GM12878 (cell line): ENCODE measurements around the gene RFX1. TPM values are rescaled to one million over a fixed set of nuclear protein-coding genes. Genes with fewer than 3 reads are reported as not detected.
"Not testable (repeated sequence)": the region's sequence is repeated elsewhere in the genome, so short reads cannot be mapped to it uniquely, and the experiment has no call there.

Experiments used
- ATAC-seq: fragments of 200-7000 bp; cut with Tn5 transposase; 3 replicates; pipeline ENCODE4 v1.9.1; 2020; ENCODE audit warnings: mild to moderate bottlenecking, moderate library complexity
- BruUV-seq: library from RNA; stranded (reverse); fragments of 400-500 nt; replicated peaks from 2 replicates; lab custom pipeline; 2021; lab: Mats Ljungman, UMichigan
- CTCF ChIA-PET: fragments of 300-600 bp; sonication (Branson Sonifier 250); formaldehyde crosslinking; extraction: SDS; loops from one replicate; lab custom pipeline; 2021; ENCODE audit warnings: inconsistent platforms; lab: Yijun Ruan, JAX
- POLR2A ChIA-PET: fragments of 350-600 bp; formaldehyde crosslinking; extraction: SDS; loops from one replicate; lab custom pipeline; 2021; ENCODE audit warnings: inconsistent platforms; lab: Charles Lee
- RAD21 ChIA-PET: fragments of 300-600 bp; sonication (Branson Sonifier 250); formaldehyde crosslinking; loops from one replicate; lab custom pipeline; 2023; ENCODE audit warnings: antibody characterized with exemption; ENCODE audit not compliant: unreplicated experiment; lab: Charles Lee
- SMC1A ChIA-PET: fragments of 300-600 bp; sonication (Branson Sonifier 250); formaldehyde crosslinking; loops from one replicate; lab custom pipeline; 2023; ENCODE audit not compliant: unreplicated experiment, uncharacterized antibody; lab: Charles Lee
- DNase-seq: peaks from one replicate; pipeline ENCODE4 v3.0.0-alpha.2; 2011; ENCODE audit warnings: low read depth, low spot score
- FAIRE-seq: peaks from 3 replicates; lab custom pipeline; 2011; peaks lifted over from hg19 to GRCh38; lab: Jason Lieb, UNC
- H2AFZ ChIP-seq: 2 replicates; pipeline ENCODE4 v1.6.0; 2011; ENCODE audit warnings: low read depth, low read length, control low read depth; ENCODE audit not compliant: control insufficient read depth
- H3K27ac ChIP-seq: 2 replicates; pipeline ENCODE4 v1.5.1; 2011; ENCODE audit warnings: control low read depth; ENCODE audit not compliant: control insufficient read depth, insufficient read depth
- H3K27me3 ChIP-seq, 2 experiments: replicated peaks in 1 of 2; 2 replicates each; pipeline versions ENCODE4 v1.6.0 to v1.6.1; 2011; ENCODE audit warnings: low read length in 1 of 2; ENCODE audit not compliant: control insufficient read depth in 2 of 2, insufficient read depth in 2 of 2
- H3K36me3 ChIP-seq, 2 experiments: 2 replicates each; pipeline ENCODE4 v1.5.1; 2011; ENCODE audit warnings: low read length in 1 of 2; ENCODE audit not compliant: control insufficient read depth in 2 of 2, insufficient read depth in 2 of 2
- H3K4me1 ChIP-seq: 2 replicates; pipeline ENCODE4 v1.6.1; 2011; ENCODE audit warnings: mild to moderate bottlenecking, low read length, moderate library complexity, mixed read lengths; ENCODE audit not compliant: control insufficient read depth, insufficient read depth
- H3K4me2 ChIP-seq: 2 replicates; pipeline ENCODE4 v1.6.0; 2011; ENCODE audit warnings: control low read depth; ENCODE audit not compliant: control insufficient read depth, insufficient read depth
- H3K4me3 ChIP-seq: fragments of 200-600 bp; sonication (generic); 2 replicates; pipeline ENCODE4 v1.5.1; 2016
- H3K79me2 ChIP-seq: 2 replicates; pipeline ENCODE4 v1.6.0; 2011; ENCODE audit warnings: low read length; ENCODE audit not compliant: control insufficient read depth, insufficient read depth
- H3K9ac ChIP-seq: 2 replicates; pipeline ENCODE4 v1.8.0; 2011; ENCODE audit warnings: low read length, control low read depth, mixed read lengths; ENCODE audit not compliant: control insufficient read depth, insufficient read depth
- H3K9me3 ChIP-seq: replicated peaks from 3 replicates; pipeline ENCODE4 v1.5.1; 2011; ENCODE audit warnings: mild to moderate bottlenecking, low read length; ENCODE audit not compliant: control insufficient read depth, insufficient read depth
- H4K20me1 ChIP-seq: 2 replicates; pipeline ENCODE4 v1.6.0; 2011; ENCODE audit not compliant: control insufficient read depth, insufficient read depth
- GABPA ChIP-seq: IDR thresholded peaks from 2 replicates; pipeline ENCODE4 v1.6.1; 2014; ENCODE audit warnings: antibody characterized with exemption, low read depth, mild to moderate bottlenecking, inconsistent platforms
- RAD51 ChIP-seq: fragments of 450-650 bp; IDR thresholded peaks from 2 replicates; pipeline ENCODE4 v1.6.1; 2016; ENCODE audit warnings: moderate library complexity, mild to moderate bottlenecking, inconsistent platforms
- SPI1 ChIP-seq: IDR thresholded peaks from 2 replicates; pipeline ENCODE4 v1.6.1; 2011; ENCODE audit warnings: low read depth, mild to moderate bottlenecking, low read length, moderate library complexity, borderline replicate concordance; ENCODE audit not compliant: insufficient read depth
- YY1 ChIP-seq: IDR thresholded peaks from 2 replicates; pipeline ENCODE4 v1.6.1; 2011; ENCODE audit warnings: low read depth, mild to moderate bottlenecking, low read length
- ZNF592 ChIP-seq: fragments of 450-650 bp; IDR thresholded peaks from 2 replicates; pipeline ENCODE4 v1.6.1; 2017; ENCODE audit warnings: mild to moderate bottlenecking, moderate library complexity
- WGBS: methylation state at CpG from one replicate; pipeline ENCODE4 v1.1.6; 2016; ENCODE audit warnings: low lambda C conversion rate; ENCODE audit not compliant: insufficient replicate concordance, insufficient coverage; ENCODE audit errors: missing lambda C conversion rate; 5-methylcytosine and 5-hydroxymethylcytosine counted together
- in situ Hi-C: fragments of 300-500 bp; cut with MboI; formaldehyde crosslinking; loops from 9 replicates; pipeline ENCODE4 v1.14.3; 2018; ENCODE audit warnings: mixed read lengths
- intact Hi-C: fragments of 100-400 bp; cut with micrococcal nuclease; formaldehyde crosslinking; loops from one replicate; pipeline ENCODE4 v1.14.2; 2022; ENCODE audit not compliant: unreplicated experiment
- polyA plus RNA-seq, 11 experiments: library from polyadenylated mRNA; depleted of rRNA in 4 of 11; unstranded in 6 of 11; stranded (reverse) in 5 of 11; fragments of >200 nt; fragmentation: Nextera tagmentation in 4 of 11; fragmentation: Illumina TruSeq in 1 of 11; extraction: Ambion mirVana in 4 of 11; extraction: Trizol in 1 of 11; gene quantifications; 1 replicate in 1 of 11; 2 replicates in 10 of 11; pipeline versions ENCODE4 v1.2.1 to v1.2.3, GENCODE V29; 2011 to 2016; ENCODE audit warnings: inconsistent platforms in 2 of 11, missing spikeins in 2 of 11, low read depth in 1 of 11
- total RNA-seq, 4 experiments: library from RNA; depleted of rRNA in 3 of 4; stranded (reverse); fragments of >200 nt in 3 of 4; fragmentation: Illumina TruSeq in 1 of 4; extraction: Trizol in 1 of 4; gene quantifications; 2 replicates each; pipeline versions ENCODE4 v1.2.1 to v1.2.3, GENCODE V29; 2013 to 2021

The RFX1 gene
- total and polyA plus RNA-seq, 10 of the 15 experiments (the other 5 are each of a cell fraction or from before 2014, with no cell fraction given): 0.05 to 11.0 (median 1.5) TPM

- peaks cover 8 to 11% of the 10 kb centered on the region in 2 experiments; a peak in 3 of 4 replicates for H3K36me3 ChIP-seq
- in situ Hi-C loops, H3K4me1 ChIP-seq, H3K79me2 ChIP-seq, H3K27me3 ChIP-seq, H3K4me2 ChIP-seq, intact Hi-C loops, H3K27ac ChIP-seq, H4K20me1 ChIP-seq, DNase-seq, RAD21 ChIA-PET, H3K4me3 ChIP-seq, H3K9me3 ChIP-seq, H2AFZ ChIP-seq, ATAC-seq, FAIRE-seq, POLR2A ChIA-PET, BruUV-seq, H3K9ac ChIP-seq: not testable (repeated sequence)
- ChIA-PET SMC1A (interaction anchor here (1.2 kb wide), 1 partner anchor 120 kb away, joined by 3 read pairs; no protein-coding TSS in a partner anchor), CTCF (interaction anchor here (0.7 to 1.4 kb wide), 3 partner anchors 126 to 214 kb away, joined by 3 to 7 read pairs (median 3); partner anchors contain the start of gene ASF1B)
- 96% methylated on average over 5 of the region's 6 CpGs for WGBS
Observed at GRCh38 chr19:13922118-13922517, 84.0 kb downstream of the RFX1 start.

DNA sequence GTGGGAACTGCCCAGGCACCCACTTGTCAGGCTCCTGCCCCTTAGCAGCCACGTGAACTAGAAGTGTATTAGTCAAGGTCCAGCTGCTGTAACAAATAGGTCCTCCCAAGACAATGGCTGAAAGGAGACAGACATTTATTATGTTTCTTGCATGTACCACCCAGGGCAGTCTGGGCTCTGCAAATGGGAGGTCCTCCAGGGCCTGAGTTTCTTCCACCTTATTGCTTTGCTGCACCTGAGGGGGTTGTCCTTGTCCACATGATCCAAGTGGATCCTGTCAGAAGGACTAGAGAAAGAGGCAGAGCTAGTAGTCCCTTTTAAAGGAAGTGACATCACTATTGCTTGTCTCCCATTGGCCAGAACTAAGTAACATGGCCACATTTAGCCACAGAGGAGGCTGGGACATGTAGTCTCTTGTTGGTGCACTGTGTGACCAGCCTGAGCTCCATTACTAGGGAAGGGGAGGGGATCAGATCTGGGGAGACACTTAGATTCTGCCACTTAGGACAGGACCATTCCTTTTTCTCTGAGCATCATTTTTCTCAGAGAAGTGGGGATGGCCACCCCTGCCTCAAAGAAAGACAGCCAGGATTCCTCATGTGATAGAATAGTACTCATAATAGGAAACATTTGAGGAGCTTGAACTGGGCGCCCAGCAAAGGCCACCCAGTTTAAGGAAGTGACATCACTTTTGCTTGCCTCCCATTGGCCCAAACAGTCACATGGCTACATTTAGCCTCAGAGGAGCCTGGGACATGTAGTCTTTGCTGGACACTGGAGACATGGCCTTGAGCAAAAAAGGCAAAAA lies 85.0 kb downstream of the RFX1 start:
- peak; percentile 25 for DNase-seq
- no peak overlapping the region for H3K9ac ChIP-seq
- no TSS peak for BruUV-seq
- ATAC-seq: peak; percentile 98
- peaks cover 7% of the 10 kb centered on the region for H3K9me3 ChIP-seq
- ChIA-PET SMC1A (interaction anchor here (1.2 kb wide), 1 partner anchor 121 kb away, joined by 3 read pairs; no protein-coding TSS in a partner anchor), POLR2A (interaction anchor here (0.7 kb wide), 1 partner anchor 10 kb away, joined by 3 read pairs; no protein-coding TSS in a partner anchor), RAD21 (no interaction called here), CTCF (interaction anchor here (0.7 to 1.4 kb wide), 6 partner anchors 12 to 215 kb away, joined by 3 to 7 read pairs (median 3); partner anchors contain the start of gene ASF1B)
- WGBS: 56% methylated on average over 2 of the region's 2 CpGs
- no peak overlapping the region for H3K4me2 ChIP-seq
- no peaks in the 10 kb centered on the region for H3K4me1 ChIP-seq
- peaks cover 6 to 11% of the 10 kb centered on the region in 2 experiments; a peak in 3 of 4 replicates for H3K36me3 ChIP-seq
- no peaks in the 10 kb centered on the region for H3K79me2 ChIP-seq
- no peaks in the 10 kb centered on the region for H3K27me3 ChIP-seq
- no peaks in the 10 kb centered on the region for H4K20me1 ChIP-seq
- H2AFZ ChIP-seq: peak overlapping the region; percentile 16; the same call in 1 of the 2 replicates
- in situ Hi-C loops: no loop called here
- intact Hi-C loops: no loop called here
- no peak overlapping the region for H3K4me3 ChIP-seq
- no peak overlapping the region for H3K27ac ChIP-seq
- peak; percentile 80 for FAIRE-seq
- TF ChIP-seq GABPA (peak; percentile 82), SPI1 (peak; percentile 26; the same call in 1 of the 2 replicates), YY1 (peak; percentile 90), RAD51 (peak; percentile 57; the same call in 1 of the 2 replicates), ZNF592 (no peak)
